Measurements from ENCODE around the gene SH2B3.
A peak's percentile ranks its signal among the peaks of the same experiment; 100 is the strongest.
"Not testable (repeated sequence)": the region's sequence is repeated elsewhere in the genome, so short reads cannot be mapped to it uniquely, and the experiment has no call there.

SH2B3 gene

DNA sequence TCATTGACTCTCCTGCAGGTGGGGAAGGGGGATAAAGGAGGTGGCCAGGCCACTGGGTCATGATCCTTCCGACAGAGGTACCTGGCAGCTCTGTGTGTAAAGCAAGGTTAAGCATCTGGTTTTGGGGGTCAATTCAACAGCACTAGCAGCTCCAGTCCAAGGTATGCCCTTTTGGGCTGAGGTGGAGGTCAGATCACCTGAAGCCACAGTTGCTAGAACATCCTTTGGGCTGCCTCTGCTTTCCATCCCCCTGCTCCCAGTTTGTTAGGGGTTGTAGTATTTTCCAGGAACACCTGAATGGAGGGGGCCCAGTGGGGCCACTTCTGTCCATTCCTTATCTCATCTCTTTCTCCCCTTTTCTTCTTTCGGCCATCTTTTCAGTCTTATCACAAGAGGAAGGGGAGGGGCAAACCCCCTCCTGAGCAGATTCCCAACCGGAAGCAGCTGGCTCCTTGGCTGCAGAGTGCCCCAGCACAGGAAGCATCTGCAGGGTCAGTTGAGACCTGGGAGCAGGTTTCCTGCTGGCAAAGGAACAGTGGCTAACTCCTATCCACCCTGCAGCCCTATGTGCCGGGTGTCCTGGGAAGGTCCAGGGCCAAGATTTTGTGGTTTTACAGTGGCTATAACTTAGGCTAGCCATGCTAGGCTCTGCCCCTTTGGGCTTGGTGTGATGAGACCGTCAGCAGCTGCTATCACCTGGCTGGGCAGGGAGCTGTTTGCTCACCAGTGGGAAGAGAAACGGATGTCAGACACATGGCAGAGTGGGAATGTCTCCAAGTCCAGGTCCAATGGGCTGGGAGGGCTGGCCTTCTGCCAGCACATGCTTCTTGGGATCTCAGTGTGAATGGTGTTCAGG is 40.2 kb downstream of the SH2B3 start:
- no peak for DNase-seq

DNA sequence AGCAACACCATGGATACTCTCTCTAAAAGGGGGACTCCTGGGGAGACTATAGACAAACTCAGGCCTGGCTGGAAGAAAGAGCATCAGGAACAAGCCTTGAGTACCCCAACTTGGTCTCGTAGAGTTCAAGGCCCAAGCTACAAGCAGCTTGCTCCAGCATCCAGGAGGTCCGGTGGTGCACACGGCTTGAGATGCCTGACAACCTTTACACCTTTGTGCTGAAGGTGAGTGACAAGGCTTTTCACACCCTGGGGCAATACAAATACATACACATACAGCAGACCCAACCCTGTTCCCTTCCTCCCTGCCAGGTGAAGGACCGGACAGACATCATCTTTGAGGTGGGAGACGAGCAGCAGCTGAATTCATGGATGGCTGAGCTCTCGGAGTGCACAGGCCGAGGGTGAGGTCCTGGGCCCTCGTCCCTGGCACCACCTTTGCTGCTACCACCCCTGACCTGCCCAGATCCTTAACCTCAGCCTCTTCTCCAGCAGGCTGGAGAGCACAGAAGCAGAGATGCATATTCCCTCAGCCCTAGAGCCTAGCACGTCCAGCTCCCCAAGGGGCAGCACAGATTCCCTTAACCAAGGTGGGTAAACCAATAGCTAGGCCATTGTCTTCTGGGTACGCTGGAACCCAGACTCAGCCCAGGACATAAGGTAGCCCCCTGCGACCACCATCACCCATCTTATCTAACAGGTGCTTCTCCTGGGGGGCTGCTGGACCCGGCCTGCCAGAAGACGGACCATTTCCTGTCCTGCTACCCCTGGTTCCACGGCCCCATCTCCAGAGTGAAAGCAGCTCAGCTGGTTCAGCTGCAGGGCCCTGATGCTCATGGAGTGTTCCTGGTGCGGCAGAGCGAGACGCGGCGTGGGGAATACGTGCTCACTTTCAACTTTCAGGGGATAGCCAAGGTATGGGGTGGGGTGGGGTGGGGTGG is 41.2 kb downstream of the SH2B3 start:
- no peak for DNase-seq

DNA sequence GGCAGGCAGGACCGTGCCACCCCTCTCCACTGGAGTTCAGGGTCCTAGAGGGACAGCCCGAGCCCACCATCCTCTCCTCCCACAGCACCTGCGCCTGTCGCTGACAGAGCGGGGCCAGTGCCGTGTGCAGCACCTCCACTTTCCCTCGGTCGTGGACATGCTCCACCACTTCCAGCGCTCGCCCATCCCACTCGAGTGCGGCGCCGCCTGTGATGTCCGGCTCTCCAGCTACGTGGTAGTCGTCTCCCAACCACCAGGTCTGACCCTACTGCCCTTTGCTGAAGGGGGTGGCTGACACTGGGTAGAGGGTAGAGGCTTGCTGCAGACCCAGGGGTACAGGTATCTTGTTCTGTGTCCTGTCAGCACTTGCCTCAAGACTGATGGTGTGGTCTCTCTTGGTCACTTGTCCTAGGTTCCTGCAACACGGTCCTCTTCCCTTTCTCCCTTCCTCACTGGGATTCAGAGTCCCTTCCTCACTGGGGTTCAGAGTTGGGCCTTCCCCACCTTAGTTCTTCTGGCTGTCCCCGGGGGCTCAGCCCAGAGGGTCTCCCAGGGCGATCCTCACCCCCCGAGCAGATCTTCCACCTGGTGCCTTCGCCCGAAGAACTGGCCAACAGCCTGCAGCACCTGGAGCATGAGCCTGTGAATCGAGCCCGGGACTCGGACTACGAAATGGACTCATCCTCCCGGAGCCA is 42.0 kb downstream of the SH2B3 start:
- no peak for DNase-seq

DNA sequence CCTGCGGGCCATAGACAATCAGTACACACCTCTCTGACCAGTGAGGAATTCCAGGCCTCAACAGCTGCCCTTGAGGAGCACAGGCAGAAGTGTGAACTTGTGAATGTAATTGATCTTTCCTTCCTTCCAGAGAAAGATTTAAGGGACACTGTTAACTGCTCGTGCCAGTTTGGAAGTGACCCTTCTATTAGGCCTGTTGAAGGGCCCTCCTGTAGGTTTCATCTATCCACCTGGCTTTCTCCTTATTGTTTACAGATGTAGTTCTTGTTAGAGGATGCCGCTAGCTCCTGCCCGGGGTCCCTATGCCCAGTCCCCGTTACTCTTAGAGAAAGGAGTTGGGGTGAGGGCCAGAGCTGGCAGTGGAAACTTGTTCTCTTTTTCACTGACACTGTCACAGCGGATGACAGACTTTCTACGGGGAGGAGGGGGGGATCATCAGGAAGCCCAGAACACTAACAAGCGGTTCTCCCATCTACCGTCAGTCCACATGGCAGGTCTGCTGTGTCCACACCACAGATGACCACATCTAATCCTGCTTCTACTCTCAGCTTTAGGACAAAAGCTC is 42.6 kb downstream of the SH2B3 start:
- no peak for DNase-seq

DNA sequence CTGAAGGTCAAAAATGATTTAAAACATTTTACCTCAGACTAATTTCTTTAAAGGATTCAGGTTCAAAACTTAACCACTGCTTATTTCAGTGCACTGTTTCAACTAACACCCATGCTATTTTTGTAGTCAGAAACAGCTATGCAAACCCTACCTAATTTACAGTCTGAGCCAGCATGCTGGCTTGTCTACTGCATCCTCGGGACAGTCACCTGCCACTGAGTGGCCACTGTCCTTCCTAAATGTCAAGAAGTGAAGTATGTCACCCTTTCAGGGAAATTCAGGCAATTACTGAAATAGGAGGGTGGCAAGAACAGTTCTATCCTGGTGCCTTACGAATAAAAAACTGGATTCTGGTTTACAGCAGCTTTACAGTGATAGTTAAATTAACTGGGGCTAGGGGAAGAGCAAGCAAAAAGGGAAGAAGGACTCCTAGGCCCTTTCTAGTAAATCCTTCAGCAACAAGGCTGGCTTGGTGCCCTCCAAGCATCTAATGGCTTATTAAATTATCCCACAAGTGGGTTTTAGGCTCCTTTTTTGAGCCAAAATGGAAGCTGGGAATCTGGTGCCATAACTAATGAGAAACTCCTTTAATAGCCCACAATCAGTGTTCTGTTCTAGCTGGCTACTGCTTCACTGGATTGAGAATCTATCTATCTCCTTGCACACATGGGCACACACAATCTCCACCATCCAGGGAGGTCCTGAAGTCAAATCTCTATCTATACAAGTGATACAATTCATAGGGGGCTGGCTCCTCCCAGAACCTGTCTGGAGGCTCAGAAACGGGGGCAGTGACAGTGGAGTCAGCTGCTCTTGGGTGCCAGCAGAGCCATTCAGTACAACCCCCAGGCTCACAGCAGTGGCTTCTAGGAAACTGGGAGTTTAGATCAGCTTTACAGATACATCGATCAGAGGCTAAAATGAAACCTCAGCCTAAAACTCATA is 43.4 kb downstream of the SH2B3 start:
- DNase-seq, result no peak

DNA sequence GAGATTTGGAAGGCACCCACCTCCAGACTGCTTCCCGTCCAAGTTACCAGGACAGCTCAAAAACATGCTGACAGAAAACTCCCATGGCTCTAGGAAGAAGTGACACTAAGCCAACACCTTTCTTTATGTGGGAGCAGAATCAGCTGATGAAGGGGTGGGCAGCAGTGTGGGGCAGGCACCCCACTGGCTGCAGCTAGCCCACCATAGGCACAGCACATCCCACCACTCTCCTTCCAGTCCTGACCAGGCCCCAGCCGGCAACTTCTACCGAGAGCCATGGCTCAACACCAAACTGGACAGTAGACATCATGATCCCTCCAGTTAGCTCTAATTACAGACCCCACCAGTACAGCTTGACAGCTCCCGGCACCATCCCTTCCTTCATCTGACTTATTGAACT is 45.0 kb downstream of the SH2B3 start:
- DNase-seq, result no peak

DNA sequence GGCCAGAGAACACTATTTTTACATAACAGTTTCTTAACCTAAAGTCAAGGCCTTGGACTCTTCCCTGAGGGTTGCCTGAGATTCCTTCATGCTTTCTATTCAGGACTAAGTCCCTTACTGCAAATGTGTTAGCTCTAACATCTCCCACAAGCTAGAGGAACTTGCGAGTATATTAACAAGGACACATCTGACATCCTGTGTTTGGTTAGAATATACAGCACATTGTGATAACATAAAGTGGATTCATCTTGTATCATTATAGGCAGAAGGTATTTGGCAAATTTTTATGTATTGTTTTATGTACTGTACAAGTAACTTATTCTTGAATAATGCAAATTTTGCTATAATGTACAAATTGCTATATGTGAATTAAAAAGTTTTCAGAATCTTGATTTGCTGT is 45.5 kb downstream of the SH2B3 start:
- DNase-seq, result no peak

DNA sequence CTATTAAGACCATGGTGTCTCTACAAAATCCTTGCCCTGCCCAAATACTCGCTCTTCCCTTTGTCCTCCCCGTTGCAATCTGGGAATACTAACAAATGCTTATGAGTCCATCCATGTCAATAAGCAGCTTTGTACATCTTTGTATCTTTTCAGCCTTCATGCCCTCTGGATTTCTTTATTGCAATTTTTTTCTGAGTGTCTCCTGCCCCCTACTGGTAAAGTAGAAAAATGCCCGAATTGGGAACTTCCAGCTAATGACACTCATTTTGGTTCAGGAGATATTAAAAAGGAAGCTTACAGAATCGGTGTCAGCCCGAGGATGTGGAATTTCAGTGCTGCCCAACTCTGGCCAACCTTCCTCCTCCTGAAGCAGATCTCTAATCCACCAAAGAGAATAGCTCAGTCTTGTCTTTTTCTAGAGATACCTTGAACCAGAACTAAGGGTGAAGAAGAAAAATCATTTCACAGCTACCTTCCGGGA is 46.0 kb downstream of the SH2B3 start:
- DNase-seq, result peak; percentile 84

DNA sequence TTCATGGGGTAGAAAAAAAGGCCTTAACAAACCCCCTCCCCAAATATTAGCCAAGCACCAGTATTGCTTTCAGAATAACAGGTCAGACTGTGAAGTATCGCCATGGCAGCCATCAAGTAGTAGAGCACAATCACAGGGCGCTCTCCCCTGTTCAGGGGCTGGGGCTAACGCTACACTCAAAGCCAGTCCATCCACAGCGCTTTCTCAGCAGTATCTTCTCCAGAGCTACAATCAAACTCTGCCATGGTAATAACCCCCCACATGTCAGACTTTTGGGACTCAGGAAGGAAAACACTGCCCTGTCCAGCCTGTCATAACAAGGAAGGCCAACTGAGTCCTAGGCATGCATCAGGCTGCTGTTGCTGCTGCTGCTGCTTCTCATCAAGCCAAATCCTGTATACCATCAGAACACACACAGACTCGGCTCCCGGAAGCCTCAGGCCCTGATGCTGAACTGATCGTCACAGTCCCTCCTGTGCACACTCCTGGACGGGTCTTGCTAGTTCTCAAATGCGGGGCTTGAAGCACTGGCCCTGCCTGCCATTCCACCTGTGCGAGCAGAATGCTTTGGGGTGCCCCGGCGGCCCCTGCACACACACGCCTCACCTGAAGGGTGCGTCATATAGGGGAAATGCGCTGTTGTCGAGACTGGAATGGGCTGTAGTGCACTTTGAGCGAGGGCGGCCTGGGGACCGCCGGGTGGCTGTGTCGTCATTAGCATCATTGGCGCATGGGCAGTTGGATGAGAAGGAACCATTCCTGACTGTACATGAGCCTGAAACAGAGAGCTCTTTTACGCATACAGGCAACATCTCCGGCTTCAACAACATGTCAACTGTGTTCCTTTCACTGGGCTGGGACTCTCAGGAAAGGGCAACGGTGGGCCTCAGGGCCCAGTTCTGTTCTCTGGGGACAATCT is 47.6 kb downstream of the SH2B3 start:
- no peak for DNase-seq

DNA sequence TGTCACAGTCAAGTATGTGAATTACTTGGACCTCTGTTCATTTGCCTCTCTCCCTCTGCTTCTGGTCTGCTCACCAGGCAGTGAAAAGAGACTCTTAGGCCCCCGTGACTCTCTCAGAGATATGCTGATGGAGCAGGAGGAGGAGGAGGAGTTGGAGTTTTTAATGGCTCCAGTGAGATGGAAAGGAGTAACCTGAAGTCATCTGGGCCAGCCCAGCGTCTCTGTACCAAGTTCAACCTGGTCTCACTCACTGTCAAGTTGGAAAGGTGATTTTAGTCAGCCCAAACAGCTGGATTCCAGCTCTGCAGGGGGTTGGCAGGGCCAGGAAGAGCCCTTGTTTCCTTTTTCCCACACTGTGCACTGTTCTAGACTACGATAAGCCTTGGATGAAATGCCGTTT is 48.6 kb downstream of the SH2B3 start:
- DNase-seq, result no peak

DNA sequence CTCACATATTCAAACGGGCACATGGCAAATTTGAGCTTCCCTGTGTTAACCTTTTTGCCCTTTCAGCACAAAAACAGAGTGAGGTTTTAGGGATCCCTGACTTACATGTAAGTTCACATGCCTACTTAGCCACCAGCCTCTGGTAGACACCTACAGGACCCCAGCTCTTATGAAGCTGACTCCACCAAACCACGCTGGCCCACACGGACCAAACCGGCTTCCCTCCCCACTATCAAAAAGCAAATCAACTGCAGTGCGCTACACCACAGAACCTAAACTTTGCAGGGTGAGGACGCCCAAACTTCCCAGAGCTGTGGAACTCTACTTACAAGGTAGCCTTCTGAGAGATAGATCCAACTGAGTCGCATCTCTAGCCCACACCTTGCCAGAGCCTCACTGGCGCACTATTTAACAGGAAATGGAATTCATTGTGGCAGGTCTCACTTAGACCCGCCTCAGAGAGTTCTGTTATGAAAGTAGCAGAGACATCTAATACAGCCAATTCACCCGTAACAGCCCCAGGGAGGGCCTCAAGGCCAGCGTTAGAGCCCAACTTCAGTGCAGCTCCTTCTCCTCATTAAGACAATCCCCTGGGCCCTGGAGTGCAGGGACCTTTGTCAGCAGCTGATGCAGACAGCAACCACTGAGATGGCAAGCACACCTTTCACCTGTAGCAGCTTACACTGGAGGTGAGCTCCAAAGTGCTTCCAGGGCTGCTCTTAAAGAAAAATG is 49.2 kb downstream of the SH2B3 start:
- DNase-seq, result no peak

DNA sequence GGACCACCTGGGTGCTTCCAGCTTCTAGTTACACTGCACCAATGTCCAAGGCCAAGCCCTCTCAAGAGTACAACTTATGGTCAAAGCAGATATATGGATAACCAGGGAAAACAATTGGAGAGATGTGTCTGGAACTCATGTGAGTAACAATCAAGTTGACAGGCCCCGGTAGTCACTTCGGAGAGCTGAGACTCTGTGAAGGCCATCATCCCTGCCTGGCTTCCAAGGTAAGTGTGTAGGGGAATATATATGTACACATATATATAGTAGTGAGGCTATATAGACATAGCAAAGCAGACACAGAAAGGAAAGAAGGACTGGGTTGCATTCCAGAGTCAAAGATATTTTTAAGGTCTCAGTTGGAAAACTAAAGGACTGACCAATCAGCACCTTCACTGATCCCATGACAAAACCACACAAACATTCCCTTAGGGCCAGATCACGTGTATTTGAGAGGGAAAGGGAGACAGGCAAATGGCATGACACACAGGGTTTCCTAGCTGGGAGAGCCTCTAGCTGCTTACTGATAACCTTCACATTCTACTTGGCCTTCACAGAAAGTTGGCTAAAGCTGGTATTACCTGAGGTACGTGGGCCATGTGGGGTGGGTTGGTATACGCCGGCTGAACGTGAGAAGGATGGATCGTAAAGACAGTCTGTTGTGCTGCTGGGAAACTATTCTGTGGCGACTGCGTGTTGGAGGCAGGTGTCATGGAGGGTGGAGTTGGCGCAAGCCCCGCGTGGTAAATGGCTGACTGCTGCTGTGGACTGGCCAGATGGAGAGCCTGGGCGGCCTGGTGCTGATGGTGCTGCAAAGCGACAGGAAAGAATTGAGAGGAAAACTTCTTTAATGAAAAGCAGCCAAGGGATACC is 50.0 kb downstream of the SH2B3 start:
- DNase-seq, result no peak

DNA sequence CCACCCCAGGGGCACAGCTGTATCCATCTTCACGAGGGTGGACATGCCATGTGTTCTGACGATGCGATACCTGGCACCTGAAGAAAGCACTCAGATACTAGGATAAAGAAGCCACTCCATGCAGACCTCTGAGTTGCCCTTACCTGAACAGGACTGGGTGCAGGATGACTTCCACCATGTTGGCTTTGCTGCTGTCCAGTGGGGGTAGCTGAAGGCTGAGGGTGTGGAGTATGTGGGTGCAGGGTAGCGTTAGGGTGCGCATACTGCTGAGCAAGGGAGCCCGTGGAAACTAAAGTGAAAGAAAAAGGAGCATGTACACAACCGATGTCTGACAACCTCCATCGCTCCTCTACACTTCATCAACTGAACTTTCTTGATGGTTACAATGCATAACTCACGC is 51.3 kb downstream of the SH2B3 start:
- no peak for DNase-seq

DNA sequence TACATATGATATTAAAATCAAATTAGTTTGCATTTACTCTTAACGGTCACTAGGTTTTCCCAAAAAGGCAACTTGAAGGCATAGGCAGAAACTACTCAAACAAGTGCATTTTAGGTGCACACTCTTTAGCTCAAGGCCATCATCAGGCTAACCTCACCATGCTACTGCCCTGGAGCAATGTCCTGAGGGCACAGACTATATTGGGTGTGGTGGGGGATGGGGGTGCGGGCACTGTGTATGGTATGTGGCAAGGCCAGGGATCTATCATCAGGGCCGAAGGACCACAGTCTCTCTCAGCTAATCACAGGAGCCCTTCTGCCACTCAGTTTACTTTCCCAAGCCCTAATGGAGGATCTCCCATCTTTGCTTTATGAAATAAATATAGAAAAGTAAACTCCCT is 51.9 kb downstream of the SH2B3 start:
- no peak for DNase-seq

DNA sequence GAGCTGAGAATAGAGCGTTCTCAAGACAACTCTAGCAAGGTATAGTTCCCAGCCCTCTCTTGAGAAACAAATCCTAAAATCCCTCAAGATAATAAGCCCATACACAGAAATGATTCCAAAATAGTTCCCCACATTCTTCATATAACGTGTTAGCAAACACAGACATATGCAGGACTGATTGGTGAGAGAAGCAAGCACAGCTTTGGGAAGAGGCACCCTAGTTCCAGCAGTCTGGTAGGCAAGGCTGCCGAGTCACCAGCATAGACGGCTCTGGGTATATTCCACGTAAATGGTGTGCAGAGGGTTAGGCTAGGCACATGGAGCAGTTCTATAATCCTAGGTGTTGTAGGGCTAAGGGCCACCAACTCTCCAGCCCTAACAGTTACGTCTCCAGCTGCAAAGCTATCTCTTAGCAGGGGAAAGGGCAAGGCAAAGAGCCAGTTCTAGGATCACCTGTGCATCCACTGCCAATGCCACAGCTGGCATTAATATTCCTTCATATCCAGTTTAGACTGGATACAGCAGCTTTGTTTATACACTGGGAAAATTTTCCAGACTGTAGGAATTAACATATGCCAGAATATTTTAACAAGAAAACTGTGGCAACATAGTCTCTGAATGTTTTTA is 52.9 kb downstream of the SH2B3 start:
- DNase-seq, result no peak

DNA sequence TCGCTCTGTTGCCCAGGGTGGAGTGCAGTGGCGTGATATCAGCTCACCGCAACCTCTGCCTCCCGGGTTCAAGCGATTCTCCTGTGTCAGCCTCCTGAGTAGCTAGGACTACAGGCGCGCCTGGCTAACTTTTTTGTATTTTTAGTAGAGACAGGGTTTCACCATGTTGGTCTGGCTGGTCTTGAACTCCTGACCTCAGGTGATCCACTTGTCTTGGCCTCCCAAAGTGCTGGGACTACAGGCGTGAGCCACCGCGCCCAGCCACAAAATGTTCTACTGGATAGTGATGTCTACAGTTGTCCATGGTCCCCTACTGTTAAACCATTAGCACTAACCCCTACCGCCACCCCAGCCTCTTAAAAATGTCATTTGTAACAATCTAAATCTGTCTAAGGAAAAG is 54.4 kb downstream of the SH2B3 start:
- DNase-seq, result not testable (repeated sequence)

DNA sequence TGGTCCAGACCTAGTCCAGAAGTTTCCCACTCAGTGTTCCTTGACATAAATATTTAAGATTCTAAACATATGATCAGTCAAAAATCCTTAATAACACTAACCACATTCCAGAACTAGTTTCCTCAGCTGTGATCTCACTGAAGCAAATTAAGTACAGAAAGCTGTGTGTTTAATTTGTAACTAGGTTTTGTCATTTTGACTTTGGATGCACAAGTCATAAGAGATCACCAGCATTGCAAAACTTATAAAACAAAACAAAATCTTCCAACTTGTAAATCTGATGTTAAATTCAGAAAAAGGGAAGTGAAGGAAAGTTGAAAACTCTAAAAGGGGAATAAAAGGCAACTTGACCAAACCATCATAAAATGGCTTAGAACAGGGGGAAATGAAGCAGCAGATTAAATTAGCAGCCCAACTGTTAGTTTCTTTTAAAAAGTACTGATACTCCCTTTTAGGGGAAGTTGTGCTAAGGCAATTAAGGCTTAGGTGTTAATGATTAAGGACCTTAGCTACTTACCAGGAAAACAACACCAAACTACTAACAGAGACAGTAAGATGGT is 56.6 kb downstream of the SH2B3 start:
- DNase-seq, result no peak
